Caco-2 (cell line): Measurements from ENCODE around the gene CIB1. TPM values are rescaled to one million over a fixed set of nuclear protein-coding genes. Genes with fewer than 3 reads are reported as not detected.
A peak's percentile ranks its signal among the peaks of the same experiment; 100 is the strongest.

Experiments used
- BruUV-seq: library from RNA; stranded (reverse); fragments of 400-500 nt; replicated peaks from 2 replicates; lab custom pipeline; 2021; lab: Mats Ljungman, UMichigan
- CTCF ChIA-PET: fragments of 300-600 bp; sonication (Branson Sonifier 250); formaldehyde crosslinking; loops from one replicate; lab custom pipeline; 2022; ENCODE audit warnings: antibody characterized with exemption; lab: Charles Lee
- POLR2A ChIA-PET: fragments of 300-600 bp; sonication (Branson Sonifier 250); formaldehyde crosslinking; loops from one replicate; lab custom pipeline; 2022; ENCODE audit warnings: antibody characterized with exemption; lab: Charles Lee
- DNase-seq, 2 experiments: peaks; one replicate each; pipeline versions ENCODE4 v3.0.0 to v3.0.0-alpha.2; 2020 to 2022
- H3K27me3 ChIP-seq: replicated peaks from 2 replicates; pipeline ENCODE4 v1.6.0; 2011; ENCODE audit warnings: low read length; ENCODE audit not compliant: control insufficient read depth, insufficient read depth
- H3K36me3 ChIP-seq: 2 replicates; pipeline ENCODE4 v1.5.1; 2011; ENCODE audit warnings: low read length; ENCODE audit not compliant: control insufficient read depth, insufficient read depth
- H3K4me1 ChIP-seq: fragments of 250-450 bp; sonication (Bioruptor Pico); 2 replicates; pipeline ENCODE4 v1.5.1; 2020; ENCODE audit warnings: mild to moderate bottlenecking
- H3K4me3 ChIP-seq: 2 replicates; pipeline ENCODE4 v1.5.1; 2011; ENCODE audit warnings: low read depth, mild to moderate bottlenecking, control low read depth, low read length
- H3K9me3 ChIP-seq: fragments of 250-450 bp; sonication (Bioruptor Pico); 2 replicates; pipeline ENCODE4 v1.5.1; 2020; ENCODE audit warnings: mild to moderate bottlenecking, moderate library complexity
- H3K27ac Mint-ChIP-seq: one replicate; pipeline ENCODE4 v1.8.0; 2022; ENCODE audit warnings: mixed read lengths; ENCODE audit not compliant: unreplicated experiment
- H3K27me3 Mint-ChIP-seq: one replicate; pipeline ENCODE4 v1.8.0; 2022; ENCODE audit warnings: mixed read lengths; ENCODE audit not compliant: insufficient read depth, unreplicated experiment
- H3K36me3 Mint-ChIP-seq: one replicate; pipeline ENCODE4 v1.8.0; 2022; ENCODE audit warnings: mild to moderate bottlenecking, mixed read lengths; ENCODE audit not compliant: insufficient read depth, unreplicated experiment
- H3K4me1 Mint-ChIP-seq: one replicate; pipeline ENCODE4 v1.8.0; 2022; ENCODE audit warnings: low read depth, mixed read lengths; ENCODE audit not compliant: unreplicated experiment
- H3K4me3 Mint-ChIP-seq: one replicate; pipeline ENCODE4 v1.8.0; 2022; ENCODE audit warnings: mild to moderate bottlenecking, moderate library complexity, mixed read lengths; ENCODE audit not compliant: unreplicated experiment
- H3K9me3 Mint-ChIP-seq: one replicate; pipeline ENCODE4 v1.8.0; 2022; ENCODE audit warnings: mixed read lengths; ENCODE audit not compliant: unreplicated experiment
- intact Hi-C: fragments of 100-400 bp; cut with micrococcal nuclease; formaldehyde crosslinking; loops from one replicate; pipeline ENCODE4 v1.10.0; 2022; ENCODE audit not compliant: unreplicated experiment
- total RNA-seq: library from RNA; stranded (reverse); gene quantifications from 2 replicates; pipeline ENCODE4 v1.2.3, GENCODE V29; 2022
- TF ChIP-seq, protein P1 (sequence below), 2 experiments: fragments of 200-600 bp in 1 of 2; IDR thresholded peaks; 1 replicate in 1 of 2; 2 replicates in 1 of 2; pipeline versions ENCODE4 v1.5.1 to v1.8.0; 2011 to 2022; ENCODE audit warnings: antibody characterized with exemption in 1 of 2, control low read depth in 1 of 2, inconsistent platforms in 1 of 2, low read depth in 1 of 2, low read length in 1 of 2, mild to moderate bottlenecking in 1 of 2, moderate library complexity in 1 of 2; ENCODE audit not compliant: insufficient read depth in 1 of 2, severe bottlenecking in 1 of 2, unreplicated experiment in 1 of 2

CIB1 gene
- total RNA-seq, 1 experiment from 2014 or later, result 37.7 TPM

DNA sequence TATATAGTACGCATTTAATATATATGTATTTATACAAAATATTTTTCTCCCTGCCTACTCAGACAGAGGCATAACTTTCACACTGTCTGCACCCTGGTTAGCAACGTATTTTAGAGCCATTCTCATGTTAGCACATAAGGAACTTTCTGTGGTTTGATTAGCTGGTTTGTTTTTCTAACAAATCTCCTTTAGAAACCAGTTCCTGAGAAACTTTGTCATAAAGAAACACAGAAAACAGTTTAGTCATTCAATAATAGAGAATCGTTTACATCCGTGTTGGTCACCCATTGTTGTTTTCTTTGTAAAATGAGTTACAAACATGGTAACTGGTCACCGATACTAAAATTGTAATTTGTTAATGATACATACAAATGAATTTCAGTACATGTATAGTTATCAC lies 25.8 kb upstream of the CIB1 start:
- H3K4me3 Mint-ChIP-seq, result no peak overlapping the region
- intact Hi-C loops, result no loop called here
- H3K4me1 ChIP-seq, result no peaks in the 10 kb centered on the region
- ChIA-PET CTCF (no interaction called here), POLR2A (no interaction called here)
- H3K27me3 ChIP-seq, result no peaks in the 10 kb centered on the region
- no peak for DNase-seq
- no peaks in the 10 kb centered on the region for H3K36me3 Mint-ChIP-seq
- no peak overlapping the region for H3K4me3 ChIP-seq
- no peaks in the 10 kb centered on the region for H3K27me3 Mint-ChIP-seq
- TF ChIP-seq, protein P1, sequence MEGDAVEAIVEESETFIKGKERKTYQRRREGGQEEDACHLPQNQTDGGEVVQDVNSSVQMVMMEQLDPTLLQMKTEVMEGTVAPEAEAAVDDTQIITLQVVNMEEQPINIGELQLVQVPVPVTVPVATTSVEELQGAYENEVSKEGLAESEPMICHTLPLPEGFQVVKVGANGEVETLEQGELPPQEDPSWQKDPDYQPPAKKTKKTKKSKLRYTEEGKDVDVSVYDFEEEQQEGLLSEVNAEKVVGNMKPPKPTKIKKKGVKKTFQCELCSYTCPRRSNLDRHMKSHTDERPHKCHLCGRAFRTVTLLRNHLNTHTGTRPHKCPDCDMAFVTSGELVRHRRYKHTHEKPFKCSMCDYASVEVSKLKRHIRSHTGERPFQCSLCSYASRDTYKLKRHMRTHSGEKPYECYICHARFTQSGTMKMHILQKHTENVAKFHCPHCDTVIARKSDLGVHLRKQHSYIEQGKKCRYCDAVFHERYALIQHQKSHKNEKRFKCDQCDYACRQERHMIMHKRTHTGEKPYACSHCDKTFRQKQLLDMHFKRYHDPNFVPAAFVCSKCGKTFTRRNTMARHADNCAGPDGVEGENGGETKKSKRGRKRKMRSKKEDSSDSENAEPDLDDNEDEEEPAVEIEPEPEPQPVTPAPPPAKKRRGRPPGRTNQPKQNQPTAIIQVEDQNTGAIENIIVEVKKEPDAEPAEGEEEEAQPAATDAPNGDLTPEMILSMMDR (IDR thresholded peaks at IDR 0.05; ENCODE audit: insufficient read depth in 1 of 2, low read depth in 1 of 2, low read length in 1 of 2, severe bottlenecking in 1 of 2, unreplicated experiment in 1 of 2), result no peak
- no peaks in the 10 kb centered on the region for H3K36me3 ChIP-seq
- no peaks in the 10 kb centered on the region for H3K9me3 Mint-ChIP-seq
- H3K9me3 ChIP-seq, result no peaks in the 10 kb centered on the region
- H3K4me1 Mint-ChIP-seq, result no peaks in the 10 kb centered on the region
- H3K27ac Mint-ChIP-seq, result no peak overlapping the region
- no TSS peak for BruUV-seq

DNA sequence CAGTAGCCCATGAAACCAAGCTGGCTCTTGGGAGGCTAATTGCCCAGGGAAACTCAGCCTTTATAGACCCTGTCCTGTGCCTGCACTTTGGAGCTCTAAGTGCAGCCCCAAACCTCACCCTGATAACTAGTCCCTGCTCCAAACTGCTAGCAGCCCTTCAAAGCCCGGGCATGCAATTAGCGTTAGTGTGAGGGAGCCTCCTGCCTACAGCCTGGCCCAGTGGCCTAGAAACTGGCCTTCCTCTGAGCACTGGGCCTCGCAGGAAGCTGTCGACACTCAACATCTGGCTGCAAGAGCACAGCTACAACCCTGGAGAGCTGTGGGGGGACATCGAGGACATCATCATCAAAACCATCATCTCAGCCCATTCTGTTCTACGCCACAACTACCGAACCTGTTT lies 24.0 kb upstream of the CIB1 start:
- Histone ChIP-seq H3K36me3 (no peaks in the 10 kb centered on the region), H3K27me3 (no peaks in the 10 kb centered on the region), H3K9me3 (no peaks in the 10 kb centered on the region), H3K4me3 (no peak overlapping the region), H3K4me1 (no peaks in the 10 kb centered on the region)
- Mint-ChIP-seq H3K4me1 (no peaks in the 10 kb centered on the region), H3K9me3 (no peaks in the 10 kb centered on the region), H3K4me3 (no peak overlapping the region), H3K27ac (no peak overlapping the region), H3K36me3 (no peaks in the 10 kb centered on the region), H3K27me3 (no peaks in the 10 kb centered on the region)
- intact Hi-C loops, result no loop called here
- POLR2A ChIA-PET, result no interaction called here
- TF ChIP-seq, protein P1 (IDR thresholded peaks at IDR 0.05; ENCODE audit: insufficient read depth in 1 of 2, low read depth in 1 of 2, low read length in 1 of 2, severe bottlenecking in 1 of 2, unreplicated experiment in 1 of 2), result no peak
- BruUV-seq, result no TSS peak
- DNase-seq, result no peak
- CTCF ChIA-PET, result no interaction called here

DNA sequence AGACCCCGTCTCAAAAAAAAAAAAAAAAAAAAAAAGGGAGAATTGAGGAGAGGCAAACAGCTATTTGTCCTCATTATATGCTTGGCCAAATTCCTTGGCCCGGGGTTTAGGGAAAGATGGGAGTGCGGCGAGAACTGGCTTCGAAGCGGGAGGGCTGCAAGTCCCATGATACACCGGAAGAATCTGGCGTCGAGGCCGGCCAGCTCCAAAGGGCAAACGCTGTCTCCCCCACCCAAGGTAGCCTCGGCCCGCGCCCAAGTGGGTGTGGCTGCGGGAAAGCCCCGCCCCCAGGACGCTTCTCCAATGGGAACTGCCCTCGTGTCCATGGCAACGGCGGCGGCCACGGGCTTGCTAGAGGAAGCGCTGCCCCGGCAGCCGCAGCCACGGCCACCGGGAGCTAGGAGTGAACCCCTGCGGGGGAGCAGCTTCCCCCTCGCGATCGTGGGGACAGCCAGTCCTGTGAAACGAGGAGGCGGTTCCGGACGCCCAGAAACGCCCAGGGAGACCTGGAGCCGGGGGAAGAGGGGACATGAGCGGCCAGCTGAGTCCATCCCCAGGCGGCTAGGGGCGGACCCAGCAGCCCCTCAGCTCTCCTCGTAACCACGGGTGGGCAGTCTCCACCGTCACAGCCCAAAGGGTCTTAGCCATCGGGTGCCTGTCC lies 15.6 kb upstream of the CIB1 start, which contains the start of gene TTLL13:
Gene TTLL13 (plus strand): TSS at position 354 of the 661 bp plus-strand sequence. CDS start 1,075 bp downstream, outside the sequence.
- Histone ChIP-seq H3K4me3 (peak within 1 kb of the TSS; percentile 51), H3K4me1 (peaks cover 7% of the 10 kb centered on the region; the same call in 1 of the 2 replicates), H3K27me3 (no peaks in the 10 kb centered on the region), H3K36me3 (no peaks in the 10 kb centered on the region), H3K9me3 (no peaks in the 10 kb centered on the region)
- CTCF ChIA-PET, result interaction anchor here (0.6 to 2.2 kb wide), 6 partner anchors 16 to 94 kb away, joined by 3 to 9 read pairs (median 6); partner anchors contain the start of genes CIB1 and GDPGP1
- Mint-ChIP-seq H3K4me1 (peaks cover 6% of the 10 kb centered on the region), H3K9me3 (no peaks in the 10 kb centered on the region), H3K36me3 (peaks cover 5% of the 10 kb centered on the region), H3K4me3 (peak within 1 kb of the TSS; percentile 73), H3K27me3 (no peaks in the 10 kb centered on the region), H3K27ac (peak within 1 kb of the TSS; percentile 61)
- POLR2A ChIA-PET, result interaction anchor here (0.5 to 1.4 kb wide), 7 partner anchors 16 to 432 kb away, joined by 3 to 23 read pairs (median 4); partner anchors contain the start of genes CIB1, GDPGP1 and NGRN
- intact Hi-C loops, result loop anchor here (1.0 kb wide), 1 partner anchor 16 kb away; the partner anchor contains the start of gene CIB1
- peak; percentile 97 to 98 for DNase-seq
- BruUV-seq, result no TSS peak
- TF ChIP-seq, protein P1 (IDR thresholded peaks at IDR 0.05; ENCODE audit: insufficient read depth in 1 of 2, low read depth in 1 of 2, low read length in 1 of 2, severe bottlenecking in 1 of 2, unreplicated experiment in 1 of 2), result no peak
